ENCODE data around the gene APOL4.

DNA sequence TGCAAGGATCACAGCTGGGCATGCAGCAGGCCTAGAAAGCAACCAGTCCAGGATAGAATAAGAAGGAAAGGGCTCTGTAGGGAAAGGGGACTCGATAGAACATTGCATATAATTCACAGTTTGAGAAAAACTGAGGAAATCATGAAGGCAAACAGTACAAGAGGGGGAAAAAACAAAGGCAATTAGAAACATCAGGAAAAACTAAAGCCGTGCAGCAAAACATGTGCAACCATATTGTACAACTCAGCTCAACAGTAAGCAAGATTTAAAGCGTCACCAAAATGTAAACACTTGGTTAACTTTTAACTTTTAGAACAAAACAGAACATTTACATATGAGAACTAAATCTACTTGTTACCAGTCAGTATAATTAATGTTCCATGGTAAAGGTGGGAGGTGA is 49.5 kb downstream of the APOL4 start:
- TF ChIP-seq CTCF (IDR thresholded peaks at IDR 0.05; ENCODE audit: low read length) (no peak), EZH2 (IDR thresholded peaks at IDR 0.05; ENCODE audit: borderline replicate concordance, low read length) (no peak)

Data from OCI-LY1 (cell line).